Heart right ventricle (tissue), 16 donors: ENCODE results near the gene AGBL4. TPM values are rescaled to one million over a fixed set of nuclear protein-coding genes. Genes with fewer than 3 reads are reported as not detected.
"Not testable (repeated sequence)": the region's sequence is repeated elsewhere in the genome, so short reads cannot be mapped to it uniquely, and the experiment has no call there.

Experiments used
- ATAC-seq, 8 donors: fragments of 200-7000 bp; cut with Tn5 transposase; one replicate each; pipeline ENCODE4 v1.9.1; 2020; ENCODE audit warnings: mild to moderate bottlenecking in 8 of 8, moderate library complexity in 8 of 8, moderate number of reproducible peaks in 1 of 8
- DNase-seq, 2 donors: peaks; one replicate each; pipeline ENCODE4 v3.0.0-alpha.2; 2020
- H3K27ac ChIP-seq, 10 donors: fragments of 200-600 bp; sonication (generic) in 2 of 10; one replicate each; pipeline versions ENCODE4 v1.5.0 to v1.8.0; 2020 to 2022; ENCODE audit warnings: mild to moderate bottlenecking in 3 of 10
- H3K27me3 ChIP-seq, 7 donors: fragments of 200-600 bp; one replicate each; pipeline ENCODE4 v1.8.0; 2021 to 2022; ENCODE audit warnings: mild to moderate bottlenecking in 2 of 7
- H3K36me3 ChIP-seq, 9 donors: fragments of 200-600 bp; sonication (generic) in 1 of 9; one replicate each; pipeline versions ENCODE4 v1.5.0 to v1.8.0; 2020 to 2022; ENCODE audit warnings: mild to moderate bottlenecking in 2 of 9
- H3K4me1 ChIP-seq, 9 donors: fragments of 200-600 bp; sonication (generic) in 1 of 9; one replicate each; pipeline versions ENCODE4 v1.5.0 to v1.8.0; 2020 to 2022; ENCODE audit warnings: mild to moderate bottlenecking in 4 of 9
- H3K4me3 ChIP-seq, 10 donors: fragments of 200-600 bp; sonication (generic) in 2 of 10; one replicate each; pipeline versions ENCODE4 v1.5.0 to v1.8.0; 2020 to 2022; ENCODE audit warnings: mild to moderate bottlenecking in 7 of 10, moderate library complexity in 2 of 10
- H3K9me3 ChIP-seq, 11 donors: fragments of 200-600 bp in 10 of 11; sonication (generic) in 2 of 11; one replicate each; pipeline versions ENCODE4 v1.5.0 to v1.8.0; 2013 to 2022; ENCODE audit warnings: mild to moderate bottlenecking in 2 of 11, control low read depth in 1 of 11, moderate library complexity in 1 of 11
- CTCF ChIP-seq, 9 donors: fragments of 200-600 bp; sonication (generic) in 2 of 9; IDR thresholded peaks; one replicate each; pipeline versions ENCODE4 v1.5.0 to v1.8.0; 2021 to 2022; ENCODE audit warnings: antibody characterized with exemption in 9 of 9, mild to moderate bottlenecking in 5 of 9, moderate library complexity in 1 of 9
- WGBS, 2 donors: extraction: QIAGEN DNeasy Blood & Tissue Kit; methylation state at CpG; one replicate each; pipeline ENCODE4 v1.1.7; 2013; ENCODE audit warnings: inconsistent platforms in 1 of 2; 5-methylcytosine and 5-hydroxymethylcytosine counted together
- intact Hi-C, 10 donors: fragments of 100-400 bp; cut with DNase I; formaldehyde crosslinking; loops; one replicate each; pipeline versions ENCODE4 v1.11.1 to v1.14.2; 2022
- polyA plus RNA-seq, 2 donors: library from polyadenylated mRNA; stranded (reverse); fragments of 200-250 nt; gene quantifications; one replicate each; pipeline ENCODE4 v1.2.3, GENCODE V29; 2013
- total RNA-seq, 10 donors: library from RNA; stranded (reverse); fragmentation: NEBNext Ultra II Directional in 3 of 10; extraction: Animal tissue kit (Norgen Biotek cat#: 25700) in 3 of 10; gene quantifications; one replicate each; pipeline versions ENCODE4 v1.2.1 to v1.2.4, GENCODE V29; 2021 to 2023
- donor health status: Arrhythmogenic right ventricular cardiomyopathy.
- donor health status: ischemic (EF 13 %, LVEDD 7.1; RV severe dilation, severe dysfunction).
- donor health status: healthy with polysubstance abuse.
- donor health status: DM: no; HTN: yes; CAD: no.
- donor health status: DM: no; HTN: no; CAD: no.
- donor health status: ischemic (EF 25% LVEDD 6.9; RV normal size, moderate dysfunction).
- donor health status: ischemic (EF 25% LVEDD 5.7; RV mildly dilated, moderate dysfunction).
- donor health status: healthy.
- donor health status: DM: yes; HTN: yes; CAD: no.
- donor health status: Ischemic cardiomyopathy.
- donor health status: ischemic (EF 35%, LVEDD 5.7; RV mildly dilated, moderate dysfunction).
- donor health status: nonischemic (EF 11% LVEDD 7.7; RV severe dilation, severe dysfunction).
- donor health status: DM: yes; HTN: yes; CAD: no.
- donor health status: PGD.
- donor health status: ischemic (EF 29% LVEDD 5.4; RV normal size, mild dysfunction).
- donor health status: nonischemic (EF 23%, LVEDD 6.1; RV moderate dilation, normal function).

Gene AGBL4
- total and polyA plus RNA-seq, 12 donors: 0.04 to 0.93 (median 0.46) TPM; not detected in 2

DNA sequence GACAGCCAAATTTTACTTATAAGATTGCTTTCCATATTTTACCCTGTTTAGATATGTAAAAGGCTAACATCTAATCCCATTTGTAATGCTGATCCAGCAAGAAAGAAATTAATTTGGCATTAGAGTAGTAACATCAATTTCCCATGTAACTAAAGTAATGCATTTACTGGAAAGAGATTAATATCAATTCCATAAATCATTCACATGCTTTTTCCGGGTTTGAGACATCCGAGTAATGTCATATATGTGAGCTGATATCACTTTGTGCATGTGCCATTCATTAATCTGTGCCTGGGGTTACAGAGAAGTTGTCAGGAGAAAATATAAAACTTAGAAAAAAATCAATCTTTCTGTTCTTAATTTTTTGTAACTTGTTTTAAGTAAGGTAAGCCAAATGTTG, 206.1 kb downstream of the AGBL4 start:
- DNase-seq (no peak), ATAC-seq (no peak)
- Histone ChIP-seq H3K27me3 (no peaks in the 10 kb centered on the region), H3K27ac (no peak overlapping the region), H3K4me1 (no peaks in the 10 kb centered on the region), H3K9me3 (no peaks in the 10 kb centered on the region), H3K4me3 (no peak overlapping the region), H3K36me3 (no peaks in the 10 kb centered on the region)
- intact Hi-C loops: no loop called here
- no peak for TF ChIP-seq CTCF (IDR thresholded peaks at IDR 0.05)
- WGBS, 2 donors: 68 to 69% methylated on average over 2 of the region's 2 CpGs

- H3K36me3 ChIP-seq, H3K4me3 ChIP-seq, H3K27ac ChIP-seq, H3K27me3 ChIP-seq, DNase-seq, H3K9me3 ChIP-seq, H3K4me1 ChIP-seq, ATAC-seq, intact Hi-C loops: not testable (repeated sequence)
- WGBS, 2 donors: 91 to 92% methylated on average over 17 of the region's 17 CpGs
Observed at GRCh38 chr1:49787013-49787412, 236.7 kb downstream of the AGBL4 start.

DNA sequence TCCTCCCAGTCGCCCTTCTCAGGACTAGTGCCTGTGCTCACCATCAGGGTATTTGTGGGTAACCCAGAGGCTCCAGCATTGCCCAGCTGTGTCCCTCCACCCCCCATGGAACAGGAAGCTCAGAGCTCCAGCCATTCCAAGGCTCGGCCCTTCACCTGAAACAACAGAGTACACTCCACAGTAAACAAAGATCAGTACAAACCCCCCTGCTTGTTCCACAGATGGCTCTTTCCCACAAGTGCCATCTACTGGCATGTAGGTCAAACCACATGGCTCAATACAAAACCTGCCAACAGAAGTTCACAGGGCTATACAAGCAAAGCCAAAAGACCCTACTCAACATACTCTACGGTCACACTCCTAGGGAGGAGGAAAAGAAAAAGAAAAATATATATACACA, 258.7 kb downstream of the AGBL4 start:
- ATAC-seq (no peak), DNase-seq (no peak)
- Histone ChIP-seq H3K27ac (no peak overlapping the region), H3K9me3 (peaks cover 0 to 29% (median 0%) of the 10 kb centered on the region in 11 donors), H3K36me3 (no peaks in the 10 kb centered on the region), H3K4me3 (no peak overlapping the region), H3K27me3 (no peaks in the 10 kb centered on the region), H3K4me1 (no peaks in the 10 kb centered on the region)
- no peak for TF ChIP-seq CTCF (IDR thresholded peaks at IDR 0.05)
- 43 to 56% methylated on average over 3 of the region's 3 CpGs for WGBS, 2 donors
- intact Hi-C loops: no loop called here

- WGBS, 2 donors: 89 to 91% methylated on average over 9 of the region's 9 CpGs
- ATAC-seq, H3K36me3 ChIP-seq, H3K4me1 ChIP-seq, intact Hi-C loops, H3K27ac ChIP-seq, H3K4me3 ChIP-seq, H3K27me3 ChIP-seq, DNase-seq: not testable (repeated sequence)
- H3K9me3 ChIP-seq: peaks cover 0 to 44% (median 5%) of the 10 kb centered on the region in 11 donors
Observed at GRCh38 chr1:49738118-49738517, 285.6 kb downstream of the AGBL4 start.

GRCh38 chr1:49728377-49728776, 295.4 kb downstream of the AGBL4 start:
- Histone ChIP-seq H3K36me3 (no peaks in the 10 kb centered on the region), H3K4me3 (no peak overlapping the region), H3K27me3 (no peaks in the 10 kb centered on the region), H3K27ac (no peak overlapping the region), H3K9me3 (peaks cover 0 to 22% (median 0%) of the 10 kb centered on the region in 11 donors), H3K4me1 (peaks cover 0 to 4% (median 0%) of the 10 kb centered on the region in 9 donors)
- WGBS, 2 donors: 40 to 69% methylated on average over 1 of the region's 1 CpG
- intact Hi-C loops: no loop called here
- ATAC-seq (peak in 1 of 8 donors; percentile 20), DNase-seq (no peak)
- no peak for TF ChIP-seq CTCF (IDR thresholded peaks at IDR 0.05)
